GM12878 (cell line): Measurements from ENCODE around the gene HACE1.

ENCODE experiments used
- FOS ChIP-seq: IDR thresholded peaks from 3 replicates; pipeline ENCODE4 v1.6.1; 2011; ENCODE audit warnings: borderline replicate concordance; ENCODE audit not compliant: insufficient read length; ENCODE audit errors: extremely low read depth
- FOXM1 ChIP-seq: IDR thresholded peaks from 2 replicates; pipeline ENCODE4 v1.6.1; 2012; ENCODE audit warnings: low read depth, mild to moderate bottlenecking, inconsistent platforms, low read length, moderate library complexity
- RCOR1 ChIP-seq: conservative IDR thresholded peaks from 2 replicates; pipeline ENCODE4 v1.6.1; 2012; ENCODE audit warnings: low read depth, low read length, improper control_type of control experiment

- no peak for TF ChIP-seq FOS
- TF ChIP-seq RCOR1 = no peak
- TF ChIP-seq FOXM1 = no peak
Measured at GRCh38 chr6:104908031-104908887, 48.5 kb upstream of the HACE1 start.
